ENCODE results near the gene GPR39.
A peak's percentile ranks its signal among the peaks of the same experiment; 100 is the strongest.

The GPR39 gene

DNA sequence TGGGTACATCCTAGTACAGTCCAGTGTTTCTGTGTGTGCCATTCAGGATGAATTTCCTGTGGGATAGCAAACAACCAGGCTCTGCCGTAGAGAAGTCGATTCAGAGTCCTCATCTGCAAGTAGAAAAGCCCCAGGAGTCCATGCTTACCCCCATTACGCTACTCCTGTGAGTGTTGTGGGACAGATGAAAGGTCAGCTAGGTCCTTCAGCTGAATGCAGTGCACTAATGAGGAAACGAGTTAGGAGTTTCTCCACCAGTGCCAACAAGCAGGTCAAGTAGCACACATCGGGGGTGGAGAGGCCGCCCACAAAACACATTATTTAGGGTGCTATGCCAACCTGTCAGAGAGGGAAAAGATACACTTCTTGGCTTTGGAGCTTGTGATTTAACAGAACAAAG lies 2.5 kb upstream of the GPR39 start:
- peak in 1 of 3 experiments; percentile 5 for DNase-seq

DNA sequence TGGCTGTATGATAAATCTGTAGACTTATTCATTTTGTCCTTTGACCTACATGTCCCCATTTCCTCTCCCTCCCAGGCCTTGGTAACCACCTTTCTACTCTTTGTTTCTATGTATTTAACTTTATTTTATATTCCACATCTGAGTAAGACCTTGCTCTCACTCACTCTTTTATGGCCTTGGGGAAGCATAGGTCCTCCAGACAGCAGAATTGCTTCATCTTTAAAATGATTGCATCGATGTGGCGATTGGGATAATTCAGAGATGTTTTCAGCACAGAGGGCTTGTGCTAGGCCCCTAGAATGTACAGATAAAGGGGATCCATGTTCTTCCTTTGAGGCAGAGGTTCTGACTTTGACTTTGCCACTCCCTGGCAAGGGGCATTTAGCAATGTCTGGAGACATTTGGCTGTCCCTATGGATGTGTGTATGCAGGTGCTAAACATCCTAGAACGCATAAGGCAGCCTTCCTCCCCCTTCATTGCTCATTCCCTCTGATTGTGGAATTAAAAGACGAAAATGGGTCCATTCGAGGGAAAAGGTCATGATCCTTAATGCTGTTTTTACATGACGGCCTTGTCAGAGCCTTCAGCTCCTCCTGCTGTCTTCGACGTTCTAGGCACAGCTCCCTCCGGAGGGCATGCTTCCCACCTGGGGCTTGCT lies 1.2 kb upstream of the GPR39 start:
- DNase-seq, result peak in 1 of 3 experiments; percentile 17

DNA sequence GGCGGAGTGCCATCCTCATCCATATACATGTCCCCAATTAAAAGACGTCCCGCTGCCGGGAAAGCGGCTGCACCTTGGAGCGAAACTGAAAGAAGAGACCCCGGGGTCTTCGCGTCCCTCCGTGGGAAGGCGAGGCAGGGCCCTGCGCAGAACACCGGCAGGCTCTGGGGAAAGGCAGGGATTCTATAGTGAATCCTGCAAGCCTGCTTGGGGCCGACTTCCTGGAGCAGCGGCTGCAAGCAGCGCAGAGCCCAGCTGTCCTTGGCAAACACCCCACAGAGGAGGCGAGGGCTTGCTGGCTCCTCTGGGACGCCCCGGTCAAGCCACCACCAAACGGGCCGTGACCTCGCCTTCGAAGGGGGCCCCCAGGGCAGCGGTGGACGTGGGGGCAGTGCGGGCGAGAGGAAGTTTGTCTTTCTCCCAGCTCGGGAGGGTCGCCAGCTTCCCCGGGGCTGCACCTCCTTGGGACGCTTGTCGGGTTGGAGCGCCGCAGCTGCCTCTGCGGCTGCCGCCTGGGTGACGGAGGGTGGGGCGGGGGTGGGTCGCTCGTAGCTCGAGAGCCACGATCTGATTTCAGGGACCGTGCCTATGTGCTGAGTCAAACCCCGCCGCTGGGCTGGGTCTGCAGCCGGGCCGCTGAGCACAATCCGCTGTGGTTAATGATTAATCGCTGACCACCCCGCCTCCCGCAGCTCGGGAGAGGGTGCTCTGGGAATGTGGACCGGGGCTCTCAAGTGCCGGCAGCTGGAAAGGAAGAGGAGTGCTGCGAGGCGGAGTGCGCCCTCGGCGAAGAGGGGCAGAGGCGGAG lies 486 bp upstream of the GPR39 start:
- peak; percentile 66 to 85 (median 77) for DNase-seq

DNA sequence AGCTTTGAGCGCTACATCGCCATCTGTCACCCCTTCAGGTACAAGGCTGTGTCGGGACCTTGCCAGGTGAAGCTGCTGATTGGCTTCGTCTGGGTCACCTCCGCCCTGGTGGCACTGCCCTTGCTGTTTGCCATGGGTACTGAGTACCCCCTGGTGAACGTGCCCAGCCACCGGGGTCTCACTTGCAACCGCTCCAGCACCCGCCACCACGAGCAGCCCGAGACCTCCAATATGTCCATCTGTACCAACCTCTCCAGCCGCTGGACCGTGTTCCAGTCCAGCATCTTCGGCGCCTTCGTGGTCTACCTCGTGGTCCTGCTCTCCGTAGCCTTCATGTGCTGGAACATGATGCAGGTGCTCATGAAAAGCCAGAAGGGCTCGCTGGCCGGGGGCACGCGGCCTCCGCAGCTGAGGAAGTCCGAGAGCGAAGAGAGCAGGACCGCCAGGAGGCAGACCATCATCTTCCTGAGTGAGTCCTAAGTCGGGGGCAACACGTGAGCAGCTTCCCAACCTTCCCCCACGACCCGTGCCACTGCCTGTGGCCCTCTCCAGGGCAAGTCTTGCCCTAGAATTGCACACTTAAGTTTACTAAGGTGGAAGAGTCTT lies 928 bp downstream of the GPR39 start:
- no peak for DNase-seq

DNA sequence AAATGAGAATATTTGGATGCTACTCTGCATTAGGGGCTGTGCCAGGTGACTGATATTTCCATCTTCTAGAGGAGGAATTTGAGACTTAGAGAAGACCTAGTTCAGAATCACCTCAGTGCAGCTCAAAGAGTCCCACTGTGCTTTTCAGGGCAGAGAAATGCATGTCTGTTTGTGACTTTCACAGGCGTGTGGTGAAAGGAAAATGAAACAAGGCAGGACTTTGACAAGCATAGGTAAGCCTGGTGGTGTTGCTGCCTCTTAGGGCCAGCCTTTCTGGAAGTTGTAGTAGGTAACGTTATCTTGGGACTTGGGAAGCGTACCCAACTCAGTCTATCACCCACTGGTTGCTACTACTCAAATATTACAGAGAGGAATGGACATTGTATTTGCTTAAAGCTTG lies 2.6 kb downstream of the GPR39 start:
- peak in 2 of 3 experiments; percentile 7 to 26 for DNase-seq

DNA sequence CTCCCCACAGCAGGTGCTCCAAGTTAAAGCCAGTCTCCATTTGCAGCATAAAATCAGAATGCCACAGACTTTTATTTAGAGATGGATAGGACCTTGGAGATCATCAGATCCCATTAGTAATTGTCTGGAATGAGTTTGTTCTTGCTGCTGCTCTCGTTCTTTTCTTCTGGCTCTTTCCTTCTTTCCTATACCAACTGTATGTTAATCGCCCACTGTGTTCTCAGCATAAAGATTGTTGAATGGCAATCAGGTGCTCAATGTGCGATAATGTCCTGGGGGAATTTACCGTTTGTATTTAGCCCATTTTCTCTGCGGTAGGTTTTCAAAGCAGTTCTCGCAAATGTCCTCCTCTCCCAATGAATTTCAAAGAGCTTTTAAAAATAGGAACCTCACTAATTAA lies 3.3 kb downstream of the GPR39 start:
- peak in 1 of 3 experiments; percentile 47 for DNase-seq

DNA sequence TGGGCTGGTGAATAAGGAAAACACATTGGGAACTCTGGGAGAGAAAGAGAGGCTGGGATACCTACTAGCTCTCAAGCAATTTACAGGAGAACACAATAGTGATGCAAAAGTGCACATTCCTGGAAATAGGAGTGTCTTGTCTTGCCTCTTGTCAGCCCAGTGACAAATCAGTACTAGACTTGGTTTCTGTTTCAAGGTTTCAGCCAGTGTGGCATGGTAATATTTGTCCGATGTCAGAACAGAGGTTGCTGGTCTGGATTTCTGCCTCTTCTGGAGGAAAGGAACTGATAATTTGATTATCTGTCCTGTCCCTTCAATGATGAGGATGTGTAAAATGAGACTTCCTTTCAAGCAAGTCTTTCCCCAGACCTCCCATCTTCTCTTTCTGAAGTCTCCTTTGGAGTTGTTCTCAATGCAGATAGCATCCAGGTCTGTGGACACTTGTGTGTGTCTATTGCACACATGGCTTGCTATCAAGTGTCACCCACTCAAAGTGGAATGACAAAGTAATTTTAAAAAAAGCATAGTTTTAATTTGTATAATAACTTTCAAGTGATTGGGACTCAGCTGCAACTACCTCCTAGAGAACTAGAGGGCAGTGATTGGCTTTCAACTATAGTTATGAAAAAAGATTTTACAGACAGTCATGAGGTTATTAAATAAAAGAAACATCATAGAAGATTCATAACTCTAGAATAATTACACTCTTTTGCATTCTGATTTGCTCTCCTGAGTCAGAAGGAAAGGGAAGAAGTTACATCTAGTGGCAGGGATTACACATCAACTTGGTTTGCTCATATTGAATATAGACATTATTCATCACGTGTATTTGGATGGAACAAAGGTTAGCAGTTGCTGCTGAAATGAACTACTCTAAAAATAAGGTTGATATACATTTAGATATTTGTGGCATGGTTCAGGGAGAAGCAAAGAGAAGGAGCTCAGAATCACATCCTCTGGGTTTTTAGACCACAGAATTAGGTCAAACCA lies 4.5 kb downstream of the GPR39 start:
- DNase-seq, result no peak

DNA sequence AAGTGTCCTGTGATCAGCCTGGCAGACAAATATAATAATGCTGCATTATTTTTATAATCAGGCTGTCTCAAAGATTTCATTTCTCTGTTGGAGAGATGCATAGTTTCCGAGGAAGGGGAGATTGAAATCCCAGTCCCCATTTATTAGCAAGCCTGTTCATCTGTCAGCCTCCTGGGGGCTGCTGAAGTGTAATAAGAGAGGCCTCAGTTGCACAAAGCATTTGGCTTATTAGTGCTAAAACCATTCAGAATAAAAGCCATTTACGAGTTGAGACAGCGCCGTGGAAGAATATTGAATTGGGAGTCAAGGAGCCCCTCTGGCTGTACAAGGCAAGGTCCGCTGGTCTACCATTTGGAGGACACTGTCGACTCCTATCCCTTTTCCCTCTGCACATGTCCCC lies 6.1 kb downstream of the GPR39 start:
- no peak for DNase-seq

DNA sequence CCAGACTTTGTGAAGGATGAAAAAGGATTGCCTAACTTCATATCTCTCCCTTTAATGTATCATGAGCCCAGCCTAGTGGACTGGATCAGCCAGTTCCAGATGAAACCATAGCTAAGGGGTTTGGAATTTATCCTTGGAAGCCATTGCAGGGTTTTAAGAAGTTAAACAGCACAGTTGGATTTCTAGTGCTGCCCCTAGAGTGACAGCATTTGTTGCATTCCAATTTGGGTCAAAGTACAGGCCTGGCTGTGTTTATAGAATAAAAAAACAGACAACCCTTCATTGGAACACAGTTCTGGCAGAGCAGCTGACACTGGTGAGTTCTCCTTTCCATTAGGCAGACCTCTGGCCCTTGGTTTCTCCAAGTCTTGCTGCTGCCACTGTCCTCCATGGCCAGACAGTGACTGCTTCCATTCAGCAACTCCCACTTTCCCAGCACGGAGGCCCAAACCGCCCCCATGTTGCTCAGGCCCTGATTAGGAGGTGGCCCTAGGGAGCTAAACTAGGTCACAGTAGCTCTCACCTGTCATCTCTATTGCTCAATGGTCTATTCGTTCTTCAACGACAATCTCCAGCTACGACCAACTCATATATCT lies 8.0 kb downstream of the GPR39 start:
- DNase-seq, result no peak

DNA sequence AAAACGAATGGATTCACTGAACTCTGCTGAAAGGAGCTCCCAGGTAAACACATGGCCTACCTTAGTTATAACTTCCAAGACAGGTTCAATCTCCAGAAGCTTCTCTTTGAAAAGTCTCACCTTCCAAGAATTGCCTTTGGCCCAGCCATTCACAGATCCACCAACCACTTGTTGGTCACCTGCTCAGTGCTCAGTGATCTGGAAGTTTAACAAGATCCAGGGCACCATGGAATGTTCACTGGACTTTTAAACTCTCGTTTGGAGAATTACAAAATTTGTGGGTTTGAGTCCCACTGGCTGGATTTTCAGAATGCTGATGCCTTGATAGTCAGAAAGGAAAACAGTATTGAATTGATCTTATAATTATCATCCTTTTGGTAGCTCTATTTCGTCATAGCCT lies 9.4 kb downstream of the GPR39 start:
- no peak for DNase-seq

DNA sequence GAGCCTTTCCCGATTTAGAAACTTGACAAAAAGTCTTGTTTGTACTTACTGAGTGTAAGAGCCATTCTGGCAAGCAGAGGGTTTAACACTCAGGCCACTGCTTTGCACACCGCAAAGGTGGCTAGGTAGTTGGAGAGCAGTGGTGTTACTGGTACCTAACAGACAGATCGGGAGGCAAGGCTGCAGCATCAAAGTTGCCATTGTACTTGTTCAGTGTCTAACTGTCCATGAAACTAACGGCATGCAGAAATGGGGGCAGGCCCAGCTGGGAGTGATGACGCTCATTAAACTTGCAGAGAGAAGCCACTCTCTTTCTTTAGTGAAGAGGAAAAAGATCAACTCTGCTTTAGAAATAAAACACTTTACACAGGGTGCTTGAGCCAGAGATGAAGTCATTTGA lies 10.1 kb downstream of the GPR39 start:
- DNase-seq, result no peak

DNA sequence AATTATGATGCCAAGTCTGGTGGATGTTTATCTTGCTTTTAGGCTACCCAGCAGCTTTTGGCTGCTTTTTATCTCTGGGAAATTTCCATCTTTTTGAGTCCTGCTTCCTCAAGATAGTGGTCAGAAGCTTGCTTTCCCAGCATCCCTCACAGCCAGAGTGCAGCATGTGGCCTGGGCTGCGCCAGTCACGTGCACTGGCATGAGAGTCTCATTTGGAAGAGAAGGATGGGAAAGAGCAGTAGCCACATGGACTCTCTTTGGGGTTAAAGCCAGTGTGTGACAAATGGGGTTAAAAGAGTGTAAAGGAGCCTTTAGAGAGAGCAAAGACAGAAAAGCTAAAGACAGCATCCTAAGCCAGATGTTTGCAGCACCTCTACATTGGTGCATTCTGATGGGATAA lies 12.7 kb downstream of the GPR39 start:
- DNase-seq, result no peak

DNA sequence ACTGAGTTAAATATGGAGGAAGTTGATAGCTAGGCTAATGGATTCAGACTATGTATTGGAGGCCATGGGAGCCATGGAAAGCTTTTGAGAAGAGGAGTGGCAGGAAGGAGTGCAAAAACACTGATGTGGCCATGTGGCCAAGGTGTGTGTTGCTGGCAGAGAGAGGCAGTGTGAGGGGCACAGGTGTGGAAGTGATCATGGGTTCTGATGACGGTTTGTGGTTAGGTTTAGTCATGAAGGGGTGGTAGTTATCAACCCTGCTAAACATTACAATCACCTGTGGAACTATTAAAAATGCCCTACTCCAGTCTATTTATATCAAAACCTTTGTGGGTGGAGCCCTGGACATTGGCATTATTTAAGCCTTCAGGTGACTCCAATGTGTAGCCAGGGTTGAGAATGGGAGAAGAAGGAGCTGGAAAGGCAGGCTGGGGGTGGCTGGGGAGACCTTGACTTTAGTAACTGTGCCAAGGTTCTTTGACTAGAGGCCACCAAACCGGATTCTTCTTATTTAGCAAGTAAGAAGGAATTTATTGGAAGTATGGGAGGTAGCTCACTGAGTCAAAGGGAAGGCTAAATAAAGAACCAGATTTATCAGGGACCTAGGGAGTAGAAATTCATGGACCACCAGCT lies 13.5 kb downstream of the GPR39 start:
- DNase-seq, result no peak

DNA sequence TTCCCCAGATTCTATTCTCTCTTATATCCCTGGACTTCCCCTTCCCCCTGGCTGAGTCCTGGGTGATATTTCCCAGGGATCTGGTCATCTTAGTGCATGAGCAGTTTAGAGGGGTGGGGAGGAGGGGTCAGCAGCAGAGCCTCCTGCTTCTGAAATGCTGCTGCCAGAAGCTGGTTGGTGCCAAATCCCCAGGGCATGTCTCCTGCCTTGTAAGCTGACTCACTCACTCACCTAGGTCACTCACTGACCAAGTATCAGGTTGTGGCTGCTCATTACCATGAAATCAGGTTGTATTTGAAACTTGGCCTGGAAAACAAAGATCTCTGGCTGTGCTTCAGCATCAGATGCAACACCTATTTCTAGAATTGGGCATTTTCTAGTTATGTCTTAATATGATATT lies 14.3 kb downstream of the GPR39 start:
- no peak for DNase-seq

DNA sequence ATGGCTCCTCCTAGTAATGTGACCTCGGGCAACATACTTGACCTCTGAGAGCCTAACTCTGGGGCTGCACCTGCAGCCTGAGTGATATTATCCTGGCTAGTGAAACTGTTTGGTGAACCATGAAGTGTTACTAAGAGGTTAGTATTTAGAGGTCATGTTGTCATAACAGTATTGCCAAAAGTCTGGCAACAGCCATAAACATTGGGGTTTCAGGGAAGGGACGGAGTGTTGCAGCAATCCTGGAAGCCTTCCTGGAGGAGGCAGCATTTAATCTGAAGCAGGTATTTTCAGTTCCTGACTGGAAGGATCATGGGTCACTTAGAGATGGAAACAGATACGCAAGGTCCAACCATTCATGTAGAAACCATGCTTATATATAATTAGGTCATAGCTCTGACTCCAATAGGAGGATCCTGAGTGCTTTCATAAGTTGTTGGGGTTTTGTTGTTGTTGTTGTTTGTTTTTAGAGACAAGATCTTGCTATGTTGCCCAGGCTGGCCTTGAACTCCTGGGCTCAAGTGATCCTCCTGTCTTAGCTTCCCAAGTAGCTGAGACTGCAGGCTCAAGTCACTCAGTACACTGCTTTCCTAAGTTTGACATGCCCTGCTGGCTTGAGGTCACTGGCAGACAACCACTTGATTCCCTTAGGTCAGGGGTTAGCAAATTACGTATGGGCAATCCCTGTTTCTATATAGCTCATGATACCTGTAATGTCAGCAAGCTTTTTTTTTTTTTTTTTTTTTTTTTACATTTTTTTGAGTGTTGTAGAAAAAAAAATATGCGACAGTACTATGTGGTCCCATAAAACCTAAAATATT lies 21.5 kb downstream of the GPR39 start:
- no peak for DNase-seq

DNA sequence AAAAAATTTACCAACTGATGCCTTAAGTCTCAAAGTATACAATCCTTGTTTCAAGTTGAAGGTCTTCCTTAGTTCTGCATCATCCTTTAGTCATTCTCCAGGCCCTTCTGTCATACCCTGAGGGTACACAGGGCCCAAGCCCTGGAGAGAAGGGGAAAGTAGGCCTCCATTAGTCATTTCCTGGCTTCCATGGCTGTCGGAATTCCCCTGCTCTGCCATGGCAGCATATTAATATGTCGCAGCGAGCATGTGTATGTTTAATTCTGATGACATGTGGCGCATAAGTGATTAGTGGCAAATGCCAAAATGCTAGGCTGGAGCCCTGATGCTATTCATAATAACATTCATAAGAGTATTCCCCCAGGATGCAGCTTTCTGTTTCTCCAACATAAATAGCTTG lies 22.1 kb downstream of the GPR39 start:
- peak in 1 of 3 experiments; percentile 0 for DNase-seq

DNA sequence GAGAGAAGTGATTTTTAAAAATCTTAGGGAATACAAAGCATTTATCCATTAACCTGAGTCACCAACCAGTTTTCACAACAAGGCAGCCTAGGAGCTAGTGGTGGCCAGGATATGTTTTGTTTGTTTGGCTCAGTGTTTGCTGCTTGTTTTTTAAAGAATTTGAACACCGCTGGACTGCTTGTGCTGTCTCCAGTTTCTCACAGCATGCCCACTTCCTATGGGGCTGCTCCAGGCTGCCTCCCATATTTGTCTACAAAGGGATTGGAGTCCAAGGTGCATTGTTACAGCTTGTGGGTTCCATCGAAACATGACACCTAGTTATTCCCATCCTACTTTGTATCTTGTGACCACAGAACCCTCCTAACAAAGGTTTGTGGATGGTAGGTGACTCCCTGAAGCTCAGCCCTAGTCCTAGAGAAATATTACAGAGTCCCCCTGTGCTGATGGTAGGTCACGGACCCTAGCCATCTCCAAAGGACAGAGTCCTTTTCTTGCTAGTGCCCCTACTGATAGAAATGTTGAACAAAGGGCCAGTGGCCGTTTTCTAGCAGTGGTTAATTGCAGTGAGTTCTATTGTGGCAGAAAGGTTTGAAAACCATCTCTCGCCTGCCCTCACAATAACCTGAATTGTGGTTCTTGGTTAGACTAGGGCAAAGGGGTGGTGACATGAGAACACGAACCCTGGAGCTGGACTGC lies 23.2 kb downstream of the GPR39 start:
- DNase-seq, result peak in 1 of 3 experiments; percentile 61

DNA sequence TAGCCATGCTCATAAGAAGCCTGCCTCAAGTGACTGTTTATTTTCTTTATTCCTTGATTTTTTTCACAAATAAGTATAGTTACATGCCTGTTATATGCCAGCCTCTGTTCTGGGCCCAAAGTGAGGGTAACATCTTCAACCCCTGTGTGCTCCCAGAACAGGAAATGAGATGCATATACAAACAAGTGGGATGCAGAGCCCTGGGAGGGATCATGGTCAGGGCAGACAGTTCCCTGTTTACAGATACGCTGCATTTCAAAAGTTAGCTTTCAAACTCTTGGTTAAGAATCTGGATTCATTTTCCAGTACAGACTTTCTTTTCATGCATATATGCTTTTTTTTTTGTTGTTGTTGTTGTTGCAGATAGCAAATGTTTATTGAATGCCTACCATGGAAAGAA lies 24.4 kb downstream of the GPR39 start:
- DNase-seq, result no peak

DNA sequence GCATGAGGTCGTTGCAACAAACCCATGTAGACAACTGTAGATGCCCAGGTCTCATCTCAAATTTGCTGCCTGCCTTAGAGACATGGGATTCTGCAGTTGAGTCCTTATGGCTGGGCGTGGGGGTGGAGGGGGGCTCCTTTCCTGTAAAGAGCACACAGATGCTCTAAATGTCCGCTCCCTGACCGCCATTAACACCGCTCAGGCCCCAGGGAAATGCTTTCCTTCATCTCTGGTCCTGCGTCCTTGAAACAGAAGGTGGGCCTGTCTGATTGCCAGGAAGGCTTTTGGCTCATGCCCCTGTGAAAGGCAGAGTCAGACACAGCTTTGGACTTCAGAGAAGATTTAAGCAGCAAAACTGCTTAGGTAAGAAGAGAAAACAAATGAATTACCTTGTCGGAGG lies 25.7 kb downstream of the GPR39 start:
- DNase-seq, result no peak

DNA sequence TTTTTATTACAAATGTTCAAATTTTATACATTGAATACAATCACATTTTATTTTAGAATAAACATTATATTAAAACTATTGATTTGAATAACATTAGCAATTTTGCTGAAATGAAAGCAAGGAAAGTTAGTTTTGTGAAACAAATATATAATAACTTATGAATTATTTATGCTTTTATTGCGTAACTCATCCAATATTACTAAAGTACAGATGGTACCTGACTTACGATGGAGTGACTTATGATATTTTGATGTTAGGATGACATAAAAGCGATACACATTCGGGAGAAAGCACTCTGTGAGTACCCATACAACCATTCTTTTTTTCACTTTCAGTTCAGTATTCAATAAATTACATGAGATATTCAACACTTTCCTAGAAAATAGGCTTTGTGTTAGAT lies 26.5 kb downstream of the GPR39 start:
- no peak for DNase-seq
